Naive thymus-derived CD4-positive, alpha-beta T cell (primary cell): ENCODE measurements around the gene STAT5B. TPM values are rescaled to one million over a fixed set of nuclear protein-coding genes. Genes with fewer than 3 reads are reported as not detected.

Source experiments
- ATAC-seq: fragments of 150-1000 bp; cut with Tn5 transposase; 2 replicates; pipeline ENCODE4 v1.10.0; 2021; ENCODE audit warnings: mild to moderate bottlenecking, moderate library complexity
- CTCF ChIA-PET: fragments of 350-600 bp; sonication (Branson Sonifier 250); formaldehyde crosslinking; loops from one replicate; lab custom pipeline; 2021; ENCODE audit warnings: antibody characterized with exemption; lab: Charles Lee
- POLR2A ChIA-PET: fragments of 350-600 bp; sonication (Branson Sonifier 250); formaldehyde crosslinking; loops from one replicate; lab custom pipeline; 2021; ENCODE audit warnings: antibody characterized with exemption, inconsistent platforms; lab: Charles Lee
- DNase-seq, 9 donors: peaks; one replicate each; pipeline versions ENCODE4 v3.0.0 to v3.0.0-alpha.2; 2020 to 2022; ENCODE audit warnings: mixed read lengths in 1 of 9
- H3K27ac ChIP-seq: one replicate; pipeline ENCODE4 v1.7.0; 2013; ENCODE audit warnings: mild to moderate bottlenecking, low read depth, low read length, moderate library complexity
- H3K27me3 ChIP-seq, 2 donors: one replicate each; pipeline ENCODE4 v1.7.0; 2013; ENCODE audit warnings: low read length in 2 of 2, mild to moderate bottlenecking in 2 of 2, moderate library complexity in 2 of 2; ENCODE audit not compliant: control insufficient read depth in 2 of 2, insufficient read depth in 2 of 2
- H3K36me3 ChIP-seq, 3 experiments: 1 replicate in 2 of 3; 2 replicates in 1 of 3; pipeline ENCODE4 v1.7.0; 2013; ENCODE audit warnings: low read length in 3 of 3, mild to moderate bottlenecking in 3 of 3, moderate library complexity in 1 of 3; ENCODE audit not compliant: insufficient read depth in 3 of 3, control insufficient read depth in 2 of 3
- H3K4me1 ChIP-seq, 2 donors: one replicate each; pipeline ENCODE4 v1.7.0; 2013; ENCODE audit warnings: low read length in 2 of 2, mild to moderate bottlenecking in 2 of 2, moderate library complexity in 1 of 2; ENCODE audit not compliant: control insufficient read depth in 2 of 2, insufficient read depth in 2 of 2
- H3K4me3 ChIP-seq: 2 replicates; pipeline ENCODE4 v1.7.0; 2013; ENCODE audit warnings: mild to moderate bottlenecking, low read length
- H3K9me3 ChIP-seq, 3 experiments: 1 replicate in 2 of 3; 2 replicates in 1 of 3; pipeline ENCODE4 v1.7.0; 2013; ENCODE audit warnings: low read length in 3 of 3; ENCODE audit not compliant: control insufficient read depth in 2 of 3
- H3K27ac Mint-ChIP-seq, 9 donors: one replicate each; pipeline ENCODE4 v1.8.0; 2020 to 2022; ENCODE audit warnings: mixed read lengths in 9 of 9, mild to moderate bottlenecking in 8 of 9, moderate library complexity in 5 of 9, inconsistent platforms in 2 of 9
- H3K27me3 Mint-ChIP-seq, 5 donors: one replicate each; pipeline ENCODE4 v1.8.0; 2021 to 2022; ENCODE audit warnings: mixed read lengths in 5 of 5, mild to moderate bottlenecking in 1 of 5
- H3K36me3 Mint-ChIP-seq, 5 donors: one replicate each; pipeline ENCODE4 v1.8.0; 2020 to 2022; ENCODE audit warnings: mixed read lengths in 5 of 5, mild to moderate bottlenecking in 3 of 5, inconsistent platforms in 1 of 5
- H3K4me1 Mint-ChIP-seq, 7 donors: one replicate each; pipeline ENCODE4 v1.8.0; 2020 to 2022; ENCODE audit warnings: mixed read lengths in 7 of 7, mild to moderate bottlenecking in 3 of 7, inconsistent platforms in 1 of 7
- H3K4me3 Mint-ChIP-seq, 10 donors: one replicate each; pipeline ENCODE4 v1.8.0; 2020 to 2022; ENCODE audit warnings: mild to moderate bottlenecking in 10 of 10, mixed read lengths in 10 of 10, moderate library complexity in 6 of 10, inconsistent platforms in 2 of 10
- H3K9me3 Mint-ChIP-seq, 11 donors: one replicate each; pipeline ENCODE4 v1.8.0; 2020 to 2022; ENCODE audit warnings: mixed read lengths in 11 of 11, mild to moderate bottlenecking in 4 of 11, inconsistent platforms in 1 of 11, moderate library complexity in 1 of 11
- intact Hi-C, 2 donors: fragments of 100-400 bp; cut with micrococcal nuclease; formaldehyde crosslinking; loops; one replicate each; pipeline ENCODE4 v1.15.1; 2023
- polyA plus RNA-seq, 2 donors: library from polyadenylated mRNA; unstranded; fragments of 300-500 nt; fragmentation: Illumina TruSeq; gene quantifications; one replicate each; pipeline ENCODE4 v1.2.3, GENCODE V29; 2021
- total RNA-seq, 6 experiments: library from RNA in 5 of 6; stranded (reverse) in 5 of 6; gene quantifications; 1 replicate in 5 of 6; 2 replicates in 1 of 6; pipeline ENCODE4 v1.2.3 and lab custom pipeline; 2021 to 2026

STAT5B gene
- total and polyA plus RNA-seq, 7 experiments from 2014 or later: 98.0 to 192 (median 149) TPM

DNA sequence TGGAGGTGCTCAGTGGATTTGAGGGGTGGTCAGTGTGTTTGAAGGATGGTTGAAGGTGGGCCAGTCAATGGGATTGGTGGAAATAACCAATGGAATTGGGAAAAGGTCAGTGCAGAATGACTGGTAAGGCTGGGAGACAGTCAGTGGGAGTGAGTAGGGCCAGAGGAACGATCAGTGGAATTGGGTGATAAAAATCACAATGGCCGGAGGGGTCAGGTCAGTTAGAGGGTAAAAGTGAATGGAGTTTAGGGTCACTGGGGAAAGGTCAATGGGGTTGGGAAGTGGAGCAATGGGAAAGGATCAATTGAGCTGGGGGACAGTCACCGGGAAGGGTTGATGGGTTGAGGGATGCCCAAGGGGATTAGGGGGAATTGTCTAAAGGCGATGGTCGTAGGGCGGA lies 110.4 kb downstream of the STAT5B start:
- H3K9me3 Mint-ChIP-seq: peaks cover 0 to 4% (median 0%) of the 10 kb centered on the region in 11 donors
- no peaks in the 10 kb centered on the region for H3K4me1 ChIP-seq
- DNase-seq: no peak
- H3K27ac Mint-ChIP-seq: peak overlapping the region in 1 of 9 donors; percentile 48
- no peak for ATAC-seq
- CTCF ChIA-PET: no interaction called here
- H3K9me3 ChIP-seq: no peaks in the 10 kb centered on the region
- no peaks in the 10 kb centered on the region for H3K27me3 ChIP-seq
- H3K27me3 Mint-ChIP-seq: peaks cover 0 to 4% (median 0%) of the 10 kb centered on the region in 5 donors
- no peaks in the 10 kb centered on the region for H3K36me3 Mint-ChIP-seq
- no peaks in the 10 kb centered on the region for H3K36me3 ChIP-seq
- no peak overlapping the region for H3K4me3 Mint-ChIP-seq
- H3K4me1 Mint-ChIP-seq: peaks cover 0 to 12% (median 0%) of the 10 kb centered on the region in 7 donors
- intact Hi-C loops: no loop called here
- H3K4me3 ChIP-seq: no peak overlapping the region
- H3K27ac ChIP-seq: no peak overlapping the region
- POLR2A ChIA-PET: interaction anchor here (0.6 kb wide), 2 partner anchors 31 to 75 kb away, joined by 3 to 6 read pairs; no protein-coding TSS in a partner anchor

DNA sequence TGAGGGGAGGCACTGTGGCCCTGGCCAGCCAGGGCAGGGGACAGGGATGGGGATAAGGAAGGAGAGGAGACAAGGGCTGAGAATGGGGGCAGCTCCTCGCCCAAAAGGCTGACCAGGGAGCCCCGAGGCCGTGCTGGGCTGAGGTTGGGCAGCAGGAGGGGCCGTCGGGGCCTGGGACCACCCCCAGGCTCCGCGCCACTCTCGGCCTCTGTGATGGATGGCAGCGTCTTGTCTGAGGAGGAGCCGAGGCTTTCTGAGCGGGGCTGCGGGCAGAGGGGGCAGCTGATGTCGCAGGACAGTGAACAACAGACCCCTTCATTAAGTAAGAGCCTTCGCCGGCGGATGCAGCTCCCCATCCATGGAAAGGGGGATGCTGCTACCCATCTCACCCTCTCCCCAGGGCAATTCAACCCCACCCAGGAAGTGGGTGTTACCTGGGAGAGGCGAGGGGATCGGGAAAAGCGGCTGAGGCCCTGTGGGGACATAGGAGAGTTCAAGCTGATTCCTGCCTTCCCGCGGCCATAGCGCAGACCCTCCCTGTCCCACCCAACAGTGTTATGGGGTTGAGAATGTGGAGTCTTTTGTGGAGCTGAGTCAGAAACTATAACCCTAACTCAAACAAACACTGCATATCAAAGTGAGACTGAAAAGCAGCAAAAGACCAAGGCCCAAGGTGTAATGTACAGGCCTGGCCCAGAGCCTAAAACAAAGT lies 112.3 kb downstream of the STAT5B start:
- Histone ChIP-seq H3K4me1 (no peaks in the 10 kb centered on the region), H3K4me3 (no peak overlapping the region), H3K27me3 (no peaks in the 10 kb centered on the region), H3K27ac (no peak overlapping the region), H3K36me3 (no peaks in the 10 kb centered on the region), H3K9me3 (no peaks in the 10 kb centered on the region)
- H3K36me3 Mint-ChIP-seq: no peaks in the 10 kb centered on the region
- H3K4me3 Mint-ChIP-seq: no peak overlapping the region
- ChIA-PET POLR2A (interaction anchor here (0.6 kb wide), 1 partner anchor 596 kb away, joined by 3 read pairs; no protein-coding TSS in a partner anchor), CTCF (interaction anchor here (0.6 to 1.5 kb wide), 2 partner anchors 58 to 91 kb away, joined by 5 to 6 read pairs; no protein-coding TSS in a partner anchor)
- H3K4me1 Mint-ChIP-seq: peaks cover 0 to 8% (median 0%) of the 10 kb centered on the region in 7 donors
- intact Hi-C loops: no loop called here
- DNase-seq: no peak
- H3K9me3 Mint-ChIP-seq: peaks cover 0 to 4% (median 0%) of the 10 kb centered on the region in 11 donors
- ATAC-seq: no peak
- no peak overlapping the region for H3K27ac Mint-ChIP-seq
- H3K27me3 Mint-ChIP-seq: no peaks in the 10 kb centered on the region

DNA sequence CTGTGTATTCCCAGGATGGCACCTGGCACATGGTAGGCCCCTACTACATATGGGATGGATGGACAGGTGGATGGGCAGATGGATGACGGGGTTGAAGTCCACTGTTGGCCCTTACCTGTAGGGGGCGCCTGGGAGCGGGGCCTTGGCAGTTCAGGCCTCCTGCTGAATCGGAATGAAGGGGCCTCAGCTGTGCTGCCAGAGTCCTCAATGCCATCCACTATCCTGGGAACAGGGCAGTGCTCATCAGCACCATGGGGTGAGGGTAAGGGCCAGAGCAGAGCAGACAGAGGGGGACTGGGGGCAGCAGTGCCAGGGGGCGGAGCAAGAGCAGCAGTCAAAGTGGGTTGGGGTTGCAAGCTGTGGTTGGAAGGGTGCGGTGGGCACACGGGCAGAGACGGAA lies 113.1 kb downstream of the STAT5B start:
- Mint-ChIP-seq H3K27me3 (no peaks in the 10 kb centered on the region), H3K4me3 (no peak overlapping the region), H3K36me3 (no peaks in the 10 kb centered on the region), H3K4me1 (peaks cover 0 to 8% (median 0%) of the 10 kb centered on the region in 7 donors), H3K27ac (no peak overlapping the region), H3K9me3 (peaks cover 0 to 4% (median 0%) of the 10 kb centered on the region in 11 donors)
- Histone ChIP-seq H3K36me3 (no peaks in the 10 kb centered on the region), H3K4me1 (no peaks in the 10 kb centered on the region), H3K9me3 (no peaks in the 10 kb centered on the region), H3K4me3 (no peak overlapping the region), H3K27ac (no peak overlapping the region), H3K27me3 (no peaks in the 10 kb centered on the region)
- no peak for ATAC-seq
- POLR2A ChIA-PET: interaction anchor here (0.6 kb wide), 1 partner anchor 597 kb away, joined by 3 read pairs; no protein-coding TSS in a partner anchor
- intact Hi-C loops: no loop called here
- CTCF ChIA-PET: interaction anchor here (0.6 to 1.5 kb wide), 3 partner anchors 45 to 91 kb away, joined by 3 to 6 read pairs (median 5); no protein-coding TSS in a partner anchor
- DNase-seq: peak in 2 of 9 donors; percentile 25 to 68

DNA sequence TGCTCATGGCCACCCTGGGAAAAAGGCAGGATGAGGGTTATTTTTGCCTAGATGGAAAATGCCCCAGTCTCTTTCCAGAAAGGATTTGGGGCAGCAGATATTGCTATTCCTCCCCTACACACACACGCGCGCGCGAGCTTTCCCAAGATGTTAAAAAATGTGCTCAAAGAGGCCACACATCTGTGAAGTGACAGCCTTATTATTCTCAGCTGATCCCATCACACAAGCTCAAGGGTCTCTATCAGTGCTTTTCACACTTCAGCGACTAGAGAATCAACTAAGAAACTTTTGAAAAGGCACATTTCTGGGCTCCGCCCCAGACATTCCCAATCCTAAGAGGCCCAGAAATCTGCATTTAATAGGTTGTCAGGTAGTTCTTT lies 115.7 kb downstream of the STAT5B start:
- intact Hi-C loops: no loop called here
- ATAC-seq (no peak), DNase-seq (no peak)
- Histone ChIP-seq H3K9me3 (no peaks in the 10 kb centered on the region), H3K4me3 (no peak overlapping the region), H3K27me3 (no peaks in the 10 kb centered on the region), H3K4me1 (peaks cover 0 to 2% of the 10 kb centered on the region in 2 donors), H3K27ac (no peak overlapping the region), H3K36me3 (no peaks in the 10 kb centered on the region)
- Mint-ChIP-seq H3K27ac (no peak overlapping the region), H3K4me3 (no peak overlapping the region), H3K4me1 (peaks cover 0 to 8% (median 4%) of the 10 kb centered on the region in 7 donors), H3K9me3 (peaks cover 0 to 4% (median 0%) of the 10 kb centered on the region in 11 donors), H3K36me3 (no peaks in the 10 kb centered on the region), H3K27me3 (no peaks in the 10 kb centered on the region)
- ChIA-PET CTCF (no interaction called here), POLR2A (no interaction called here)

DNA sequence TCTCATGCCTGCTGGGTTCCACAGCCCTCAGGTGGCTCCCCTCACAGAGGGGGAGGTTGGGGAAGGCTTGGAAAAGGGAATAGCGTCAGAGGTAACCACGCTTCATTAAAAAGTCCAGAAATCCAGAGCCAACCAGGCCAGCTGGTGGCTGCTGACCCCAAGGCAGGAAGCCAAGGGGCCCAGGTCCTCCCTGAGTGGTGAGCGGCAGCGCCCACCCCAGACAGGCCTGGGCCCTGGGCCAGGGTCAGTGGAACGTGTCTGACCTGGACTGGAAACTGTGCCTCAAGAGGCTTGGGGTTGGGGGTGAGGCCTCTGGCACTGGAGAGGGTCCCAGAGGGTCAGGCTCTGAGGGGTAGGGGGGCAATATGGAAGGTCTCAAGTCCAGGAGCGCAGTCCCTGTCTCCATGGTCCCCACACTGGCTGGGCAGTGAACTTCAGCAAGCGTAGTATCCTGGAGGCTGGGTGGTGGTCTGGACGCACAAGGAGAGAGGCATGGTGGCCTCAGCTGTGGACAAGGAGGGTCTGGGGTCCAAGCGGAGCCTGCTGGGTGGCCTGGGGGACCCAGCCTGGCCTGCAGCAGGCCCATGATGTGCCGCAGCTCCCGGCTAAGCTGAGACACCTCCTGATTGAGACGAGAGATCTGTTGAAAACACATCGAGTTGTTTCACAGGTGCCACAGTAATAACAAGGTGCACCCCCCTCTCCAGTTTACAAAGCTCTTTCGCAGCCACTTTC lies 116.2 kb downstream of the STAT5B start:
- intact Hi-C loops: no loop called here
- no peak for ATAC-seq
- Histone ChIP-seq H3K36me3 (no peaks in the 10 kb centered on the region), H3K27ac (no peak overlapping the region), H3K27me3 (no peaks in the 10 kb centered on the region), H3K4me3 (no peak overlapping the region), H3K4me1 (peaks cover 0 to 5% of the 10 kb centered on the region in 2 donors), H3K9me3 (no peaks in the 10 kb centered on the region)
- Mint-ChIP-seq H3K27ac (no peak overlapping the region), H3K4me1 (peaks cover 0 to 8% (median 5%) of the 10 kb centered on the region in 7 donors), H3K27me3 (no peaks in the 10 kb centered on the region), H3K9me3 (peaks cover 0 to 4% (median 0%) of the 10 kb centered on the region in 11 donors), H3K36me3 (no peaks in the 10 kb centered on the region), H3K4me3 (no peak overlapping the region)
- ChIA-PET CTCF (no interaction called here), POLR2A (no interaction called here)
- no peak for DNase-seq

DNA sequence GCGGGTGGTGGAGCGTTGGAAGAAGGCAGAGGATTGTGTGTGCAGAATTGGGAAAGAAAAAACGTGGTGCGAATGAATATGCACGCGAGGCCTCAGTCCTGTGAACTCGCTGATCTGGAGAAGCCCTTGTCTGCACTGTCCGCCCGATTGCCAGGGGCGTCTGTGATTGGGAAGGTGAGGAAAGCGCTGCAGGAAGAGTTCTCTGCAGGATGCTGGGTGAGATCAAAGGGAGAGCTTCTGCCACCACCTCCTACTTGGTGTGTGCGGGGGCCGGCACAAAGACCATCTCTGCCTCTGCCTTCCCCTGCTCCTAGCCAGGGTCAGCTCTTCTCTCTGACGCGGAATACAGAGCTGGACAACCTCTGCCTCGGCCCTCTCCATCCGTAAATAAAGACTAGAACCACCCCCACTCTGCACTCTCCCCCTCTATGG lies 120.6 kb downstream of the STAT5B start:
- CTCF ChIA-PET: interaction anchor here (0.6 to 0.7 kb wide), 2 partner anchors 43 to 167 kb away, joined by 3 to 4 read pairs; partner anchors contain the start of gene DHX58
- POLR2A ChIA-PET: interaction anchor here (0.7 to 1.6 kb wide), 4 partner anchors 28 to 219 kb away, joined by 3 to 7 read pairs (median 6); no protein-coding TSS in a partner anchor
- Mint-ChIP-seq H3K4me1 (peaks cover 21 to 42% (median 36%) of the 10 kb centered on the region in 7 donors), H3K27ac (peak overlapping the region in 8 of 9 donors; percentile 60 to 96 (median 78)), H3K36me3 (peaks cover 0 to 3% (median 0%) of the 10 kb centered on the region in 5 donors), H3K27me3 (no peaks in the 10 kb centered on the region), H3K4me3 (peak overlapping the region; percentile 80 to 97 (median 93)), H3K9me3 (peaks cover 0 to 4% (median 0%) of the 10 kb centered on the region in 11 donors)
- intact Hi-C loops: loop anchor here (1.0 to 2.0 kb wide), 16 partner anchors 26 to 290 kb away; partner anchors contain the start of genes CNP (in 2 of the 2), DHX58 (in 2 of the 2), GHDC (in 2 of the 2) and KAT2A (in 2 of the 2)
- no peak for DNase-seq
- H3K9me3 ChIP-seq: no peaks in the 10 kb centered on the region
- H3K4me3 ChIP-seq: peak overlapping the region; percentile 59
- peaks cover 10 to 16% of the 10 kb centered on the region in 2 donors for H3K4me1 ChIP-seq
- H3K27me3 ChIP-seq: no peaks in the 10 kb centered on the region
- no peak for ATAC-seq
- peaks cover 0 to 15% (median 0%) of the 10 kb centered on the region in 3 experiments for H3K36me3 ChIP-seq
- H3K27ac ChIP-seq: no peak overlapping the region
